Aorta (tissue), 5 donors: ENCODE measurements around the gene NLGN2. TPM values are rescaled to one million over a fixed set of nuclear protein-coding genes. Genes with fewer than 3 reads are reported as not detected.

Experiments used
- ATAC-seq: fragments of 200-7000 bp; cut with Tn5 transposase; one replicate; pipeline ENCODE4 v1.9.1; 2022; ENCODE audit warnings: moderate library complexity; ENCODE audit not compliant: low FRiP score
- DNase-seq, 2 donors: peaks; one replicate each; pipeline ENCODE4 v3.0.0-alpha.2; 2020
- H3K27ac ChIP-seq, 2 donors: one replicate each; pipeline ENCODE4 v1.5.1; 2013; ENCODE audit warnings: low read length in 2 of 2, mild to moderate bottlenecking in 2 of 2, moderate library complexity in 2 of 2, control low read depth in 1 of 2, inconsistent platforms in 1 of 2, low read depth in 1 of 2
- H3K27me3 ChIP-seq, 2 donors: one replicate each; pipeline ENCODE4 v1.6.1; 2013; ENCODE audit warnings: control low read depth in 1 of 2, low read length in 1 of 2, mild to moderate bottlenecking in 1 of 2, moderate library complexity in 1 of 2; ENCODE audit not compliant: insufficient read depth in 2 of 2, control insufficient read depth in 1 of 2
- H3K36me3 ChIP-seq, 2 donors: one replicate each; pipeline ENCODE4 v1.6.1; 2013; ENCODE audit warnings: control low read depth in 1 of 2, low read length in 1 of 2, mild to moderate bottlenecking in 1 of 2; ENCODE audit not compliant: insufficient read depth in 2 of 2, control insufficient read depth in 1 of 2
- H3K4me1 ChIP-seq, 2 donors: one replicate each; pipeline ENCODE4 v1.6.1; 2013; ENCODE audit warnings: low read length in 2 of 2, control low read depth in 1 of 2, mild to moderate bottlenecking in 1 of 2, moderate library complexity in 1 of 2; ENCODE audit not compliant: insufficient read depth in 2 of 2, control insufficient read depth in 1 of 2
- H3K4me3 ChIP-seq, 2 donors: one replicate each; pipeline ENCODE4 v1.5.1; 2013; ENCODE audit warnings: low read length in 2 of 2, control low read depth in 1 of 2, mild to moderate bottlenecking in 1 of 2
- H3K9me3 ChIP-seq: one replicate; pipeline ENCODE4 v1.6.1; 2013; ENCODE audit warnings: mild to moderate bottlenecking, low read length; ENCODE audit not compliant: control insufficient read depth
- WGBS, 2 donors: extraction: QIAGEN DNeasy Blood & Tissue Kit; methylation state at CpG; one replicate each; pipeline ENCODE4 v1.1.7; 2013; 5-methylcytosine and 5-hydroxymethylcytosine counted together
- intact Hi-C, 2 donors: fragments of 100-400 bp; cut with DNase I; formaldehyde crosslinking; loops; one replicate each; pipeline versions ENCODE4 v1.14.2 to v1.15.0; 2022
- polyA plus RNA-seq, 2 donors: library from polyadenylated mRNA; stranded (reverse); fragments of 200-250 nt; gene quantifications; one replicate each; pipeline ENCODE4 v1.2.3, GENCODE V29; 2013
- total RNA-seq, 2 donors: library from RNA; stranded (reverse); fragmentation: NEBNext Ultra II Directional; extraction: Animal tissue kit (Norgen Biotek cat#: 25700); gene quantifications; one replicate each; pipeline ENCODE4 v1.2.1, GENCODE V29; 2021
- donor health status: healthy with polysubstance abuse.
- donor health status: Bipolar disorder and iron deficiency.
- donor health status: DM: no; HTN: no; CAD: no.
- donor health status: DM: no; HTN: no; CAD: no.
- donor health status: DM: yes; HTN: yes; CAD: no.

Gene NLGN2
- total and polyA plus RNA-seq, 4 donors, result 2.4 to 49.9 (median 30.9) TPM

DNA sequence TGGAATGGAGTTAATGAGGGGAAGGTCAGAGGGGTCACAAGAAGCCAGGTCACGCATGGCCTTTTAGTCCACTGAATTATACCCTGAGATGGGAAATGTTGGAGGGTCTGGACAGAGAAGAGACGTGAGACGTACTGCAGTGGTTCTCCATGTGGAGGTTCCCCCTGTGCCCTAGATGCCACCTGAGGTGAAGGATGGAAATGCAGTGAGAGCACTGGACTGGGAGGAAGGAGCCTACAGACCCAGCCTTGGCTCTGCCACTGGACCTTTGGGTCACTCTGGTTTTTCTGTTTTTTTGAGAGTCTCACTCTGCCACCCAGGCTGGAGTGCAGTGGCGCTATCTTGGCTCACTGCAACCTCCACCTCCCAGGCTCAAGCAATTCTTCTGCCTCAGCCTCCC lies 11.5 kb upstream of the NLGN2 start:
- Histone ChIP-seq H3K4me1 (no peaks in the 10 kb centered on the region), H3K27me3 (no peaks in the 10 kb centered on the region), H3K36me3 (no peaks in the 10 kb centered on the region), H3K4me3 (no peak overlapping the region), H3K27ac (no peak overlapping the region), H3K9me3 (no peaks in the 10 kb centered on the region)
- ATAC-seq, result no peak
- intact Hi-C loops, result no loop called here
- 86 to 88% methylated on average over 4 of the region's 4 CpGs for WGBS, 2 donors
- no peak for DNase-seq

DNA sequence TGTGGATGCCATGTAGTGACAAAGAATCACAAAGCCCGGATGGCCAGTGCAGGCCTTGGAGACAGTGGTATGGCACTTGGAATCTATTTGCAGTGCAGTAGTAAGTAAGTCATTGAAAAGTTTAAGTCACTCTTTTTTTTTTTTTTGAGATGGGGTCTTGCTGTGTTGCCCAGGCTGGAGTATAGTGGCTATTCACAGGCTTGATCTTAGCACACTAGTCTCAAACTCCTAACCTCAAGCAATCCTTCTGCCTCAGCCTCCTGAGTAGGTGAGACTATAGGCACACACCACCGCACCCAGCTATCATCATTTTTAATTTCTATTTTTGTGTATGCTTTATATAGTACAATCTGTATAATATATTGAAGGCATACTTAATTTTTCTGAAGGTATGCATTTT lies 9.0 kb upstream of the NLGN2 start:
- Histone ChIP-seq H3K4me3 (no peak overlapping the region), H3K27ac (no peak overlapping the region), H3K9me3 (no peaks in the 10 kb centered on the region), H3K27me3 (no peaks in the 10 kb centered on the region), H3K36me3 (no peaks in the 10 kb centered on the region), H3K4me1 (no peaks in the 10 kb centered on the region)
- DNase-seq, result no peak
- intact Hi-C loops, result no loop called here
- WGBS, 2 donors, result 71 to 75% methylated on average over 2 of the region's 2 CpGs
- no peak for ATAC-seq

DNA sequence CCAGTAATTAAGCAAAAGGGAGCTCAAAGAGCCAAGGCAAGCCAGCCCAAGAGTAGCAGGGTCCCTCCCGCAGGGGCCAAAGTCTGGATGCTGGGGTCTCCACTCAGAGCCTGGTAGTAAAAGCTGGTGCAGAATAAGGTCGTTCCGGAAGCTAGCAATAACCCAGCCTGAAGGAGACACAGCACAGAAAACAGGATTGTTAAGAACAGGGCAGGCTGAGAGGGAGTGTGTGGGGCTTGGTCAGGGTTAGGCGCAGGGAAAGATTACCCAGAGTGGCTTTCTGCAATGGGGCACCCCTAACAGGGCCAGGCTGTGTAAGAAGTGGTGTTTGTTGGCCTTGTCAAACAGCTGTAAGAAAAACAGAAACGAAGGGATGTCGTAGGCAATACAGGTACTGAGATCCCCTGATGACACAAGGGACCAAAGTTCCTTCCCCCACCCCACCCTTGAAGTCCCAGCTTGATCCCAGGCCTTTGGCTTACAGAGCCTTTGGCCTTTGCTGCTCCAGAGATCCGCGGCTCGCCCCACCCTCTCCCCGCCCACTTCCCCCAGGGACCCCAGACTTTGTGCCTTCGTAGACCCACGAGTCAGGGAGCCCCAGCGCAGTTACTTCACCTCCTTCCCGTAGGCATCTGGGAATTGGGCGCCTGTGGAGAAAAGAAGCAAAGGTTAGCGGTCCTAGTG lies 4.5 kb upstream of the NLGN2 start:
- WGBS, 2 donors, result 8 to 9% methylated on average over 15 to 16 of the region's 16 CpGs

DNA sequence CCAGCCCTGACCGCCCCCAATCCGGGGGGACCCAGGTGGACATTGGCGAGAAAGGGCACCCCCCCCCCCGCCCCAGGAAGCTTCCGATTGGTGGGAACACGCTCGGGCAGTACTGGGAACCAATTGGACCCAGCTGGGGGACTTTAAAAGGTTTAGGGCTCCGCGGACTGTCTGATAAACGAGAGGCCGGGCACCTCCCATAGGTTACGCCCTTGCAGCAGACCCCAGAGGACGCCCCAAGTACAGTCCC lies 4.0 kb upstream of the NLGN2 start:
- DNase-seq, result no peak
- WGBS, 2 donors, result 0 to 1% methylated on average over 13 of the region's 13 CpGs
- peak overlapping the region; percentile 10 to 67 for H3K27ac ChIP-seq
- H3K4me1 ChIP-seq, result no peaks in the 10 kb centered on the region
- intact Hi-C loops, result loop anchor here in 1 of 2 donors (1.0 kb wide), 1 partner anchor 9 kb away; the partner anchor contains the start of gene PLSCR3
- ATAC-seq, result peak; percentile 65
- H3K27me3 ChIP-seq, result no peaks in the 10 kb centered on the region
- no peaks in the 10 kb centered on the region for H3K36me3 ChIP-seq
- H3K4me3 ChIP-seq, result peak overlapping the region; percentile 30 to 51
- H3K9me3 ChIP-seq, result no peaks in the 10 kb centered on the region

More for the DNA sequence above, 4.5 kb upstream of the NLGN2 start:
- H3K4me3 ChIP-seq, result peak overlapping the region; percentile 30 to 51
- H3K27me3 ChIP-seq, result no peaks in the 10 kb centered on the region
- no peaks in the 10 kb centered on the region for H3K4me1 ChIP-seq
- DNase-seq (peak; percentile 74 to 88), ATAC-seq (peak; percentile 9)
- no peaks in the 10 kb centered on the region for H3K9me3 ChIP-seq
- intact Hi-C loops, result loop anchor here in 1 of 2 donors (1.0 kb wide), 1 partner anchor 9 kb away; the partner anchor contains the start of gene PLSCR3
- no peaks in the 10 kb centered on the region for H3K36me3 ChIP-seq
- peak overlapping the region; percentile 10 to 84 for H3K27ac ChIP-seq

DNA sequence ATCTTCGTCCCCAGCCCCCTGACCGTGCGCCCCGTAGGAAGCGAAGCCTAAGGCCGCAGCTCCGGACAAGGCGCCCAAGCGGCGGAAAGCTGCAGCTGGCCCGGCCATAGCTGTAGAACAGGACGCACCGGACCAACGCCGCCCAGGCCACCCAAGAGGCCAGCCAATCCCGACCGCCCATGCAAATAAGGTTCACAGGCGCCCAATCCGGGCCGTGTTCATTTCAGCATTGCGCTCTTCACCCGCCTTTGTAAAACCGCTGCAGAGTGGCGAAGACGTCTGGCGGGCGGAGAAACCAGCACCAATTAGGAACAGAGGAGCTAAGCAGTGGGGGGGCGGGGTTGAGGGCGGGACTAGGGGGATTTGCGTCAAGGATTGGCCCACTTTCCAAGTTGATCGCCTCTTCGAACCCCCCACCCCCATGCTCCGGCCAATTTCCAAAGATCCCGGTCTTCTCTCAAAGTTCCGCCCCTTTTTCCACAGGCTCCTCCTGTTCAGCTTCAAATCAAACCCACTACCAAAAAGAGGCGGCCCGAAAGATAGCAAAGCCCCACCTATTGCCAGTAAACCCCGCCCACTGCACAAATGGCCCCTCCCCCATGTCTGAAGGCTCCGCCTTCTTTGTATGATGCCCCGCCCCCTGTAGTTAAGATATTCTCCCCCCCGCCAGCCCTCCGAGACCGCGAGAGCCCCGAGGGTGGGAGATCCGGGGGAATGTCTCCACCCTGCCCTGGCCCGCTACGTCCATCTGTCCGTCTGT lies 3.5 kb upstream of the NLGN2 start, which contains the start of gene TMEM256:
Gene TMEM256, minus strand, starts transcription at position 121 of the 760 bp plus-strand sequence. Its CDS starts 13 bp downstream, at position 108.
- WGBS, 2 donors, result 0 to 1% methylated on average over 40 to 49 of the region's 49 CpGs
- ATAC-seq, result peak; percentile 97
- intact Hi-C loops, result loop anchor here in 1 of 2 donors (1.0 kb wide), 1 partner anchor 10 kb away; the partner anchor contains the start of gene PLSCR3

DNA sequence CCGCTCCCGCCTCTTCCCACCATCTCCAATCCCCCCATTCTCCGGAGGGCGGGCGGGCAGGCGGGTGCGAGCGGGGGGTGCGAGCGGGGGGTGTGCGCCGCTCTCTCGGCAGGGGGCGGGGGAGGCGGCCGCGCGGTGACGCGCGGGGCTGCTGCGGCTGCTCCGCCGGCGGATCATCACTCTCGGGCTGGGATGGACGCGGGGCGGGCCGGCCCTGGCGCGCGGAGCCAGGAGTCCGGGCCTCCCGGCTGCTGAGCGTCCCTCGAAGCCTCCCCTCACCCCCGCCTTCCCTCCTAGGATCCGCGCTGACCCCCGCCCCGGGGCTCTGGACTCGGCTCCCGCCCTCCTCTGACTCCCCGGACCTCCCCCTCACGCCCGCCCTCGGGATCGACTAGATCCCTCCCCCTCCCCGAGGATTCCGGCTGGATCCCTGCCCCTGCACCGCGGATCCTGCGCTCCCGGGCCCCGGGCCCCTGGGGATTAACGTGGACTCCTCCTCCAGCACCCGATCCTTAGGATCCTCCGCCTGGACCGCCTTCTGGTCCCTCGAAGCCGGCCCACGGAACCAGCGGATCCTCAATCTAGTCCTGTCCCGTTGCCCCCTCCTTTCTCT lies 2.8 kb upstream of the NLGN2 start:
- Histone ChIP-seq H3K9me3 (no peaks in the 10 kb centered on the region), H3K27me3 (no peaks in the 10 kb centered on the region), H3K4me3 (peak overlapping the region; percentile 59 to 82), H3K4me1 (no peaks in the 10 kb centered on the region), H3K27ac (peak overlapping the region; percentile 70 to 76), H3K36me3 (no peaks in the 10 kb centered on the region)
- WGBS, 2 donors, result 0 to 1% methylated on average over 29 to 65 of the region's 65 CpGs
- intact Hi-C loops, result no loop called here
- peak; percentile 82 for ATAC-seq
- peak; percentile 81 to 89 for DNase-seq

More for the DNA sequence above, 3.5 kb upstream of the NLGN2 start, which contains the start of gene TMEM256:
- no peaks in the 10 kb centered on the region for H3K9me3 ChIP-seq
- no peaks in the 10 kb centered on the region for H3K27me3 ChIP-seq
- DNase-seq, result peak; percentile 99
- peak within 1 kb of the TSS; percentile 59 to 82 for H3K4me3 ChIP-seq
- no peaks in the 10 kb centered on the region for H3K36me3 ChIP-seq
- H3K27ac ChIP-seq, result peak within 1 kb of the TSS; percentile 70 to 84
- no peaks in the 10 kb centered on the region for H3K4me1 ChIP-seq

DNA sequence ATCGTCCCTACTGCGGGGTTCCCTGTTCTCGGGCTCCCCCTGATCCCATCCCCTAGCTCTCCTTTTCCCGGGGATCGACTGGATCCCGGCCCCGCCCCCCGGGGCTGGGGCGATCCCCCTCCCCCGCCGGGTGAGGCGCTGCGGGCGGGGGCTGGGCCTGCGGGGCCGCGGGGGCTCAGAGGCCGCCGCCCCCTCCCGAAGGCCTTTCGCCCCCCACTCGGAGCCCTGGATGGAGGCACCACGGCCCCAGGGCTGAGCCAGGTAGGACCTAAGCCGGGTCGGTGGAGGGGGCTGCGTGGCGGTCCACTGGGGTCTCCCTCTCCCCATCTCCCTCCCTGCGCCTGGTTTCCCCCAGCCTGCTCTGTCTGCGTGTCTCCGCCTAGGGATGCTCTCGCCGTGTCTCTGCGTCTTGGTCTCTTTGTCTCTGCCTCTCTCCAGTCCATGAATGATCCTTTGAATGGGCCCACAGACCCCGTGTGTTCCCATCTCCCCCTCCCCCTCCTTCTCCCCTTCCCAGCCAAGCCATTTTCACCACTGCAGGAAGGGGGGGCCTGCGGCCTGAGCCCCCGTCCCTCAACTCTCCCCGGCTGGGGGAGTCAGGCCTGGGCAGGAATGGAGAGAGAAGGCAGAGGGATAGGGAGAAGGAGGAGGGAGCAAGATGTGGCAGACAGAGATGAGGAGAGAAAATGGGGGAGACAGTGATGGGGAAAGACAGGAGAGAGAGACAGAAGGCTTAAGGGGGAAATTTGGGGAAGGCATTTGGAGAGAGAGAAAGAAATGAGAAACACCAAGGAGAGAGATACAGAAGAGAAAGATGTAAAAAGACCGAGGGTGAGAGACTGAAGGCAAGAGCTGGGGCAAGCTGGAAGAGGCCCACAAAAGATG lies 2.1 kb upstream of the NLGN2 start:
- Histone ChIP-seq H3K27ac (peak overlapping the region in 1 of 2 donors; percentile 76), H3K27me3 (no peaks in the 10 kb centered on the region), H3K4me1 (no peaks in the 10 kb centered on the region), H3K36me3 (no peaks in the 10 kb centered on the region), H3K9me3 (no peaks in the 10 kb centered on the region), H3K4me3 (peak overlapping the region; percentile 59 to 82)
- WGBS, 2 donors, result 14% methylated on average over 27 to 38 of the region's 38 CpGs
- no peak for ATAC-seq
- DNase-seq, result no peak
- intact Hi-C loops, result loop anchor here in 1 of 2 donors (2.0 kb wide), 1 partner anchor 29 kb away; the partner anchor contains the start of gene TMEM102
